ENCODE data around the gene ST6GALNAC5.

The ST6GALNAC5 gene

DNA sequence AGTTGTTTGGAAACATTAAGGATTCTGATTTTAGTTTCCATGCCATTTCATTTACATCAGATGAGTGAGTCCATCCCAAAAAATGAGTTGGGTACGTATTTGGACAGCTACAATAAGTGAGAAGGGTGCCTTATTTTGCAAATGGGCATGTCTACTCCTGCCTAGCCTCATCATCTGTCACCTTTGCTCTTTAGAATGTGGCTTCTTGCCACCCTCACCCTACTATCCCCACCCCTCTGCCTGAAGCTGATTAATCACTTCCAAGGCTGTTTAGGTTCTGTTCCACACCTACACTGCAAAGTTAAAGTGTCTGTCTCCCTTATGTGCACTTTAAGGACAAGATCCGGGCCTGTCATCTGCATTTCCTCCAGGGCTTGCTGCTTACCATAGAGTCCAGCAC is 61.2 kb downstream of the ST6GALNAC5 start:
- H3K4me3 ChIP-seq (ENCODE audit: low read depth, low read length): no peak overlapping the region
- DNase-seq (ENCODE audit: low read depth): no peak

DNA sequence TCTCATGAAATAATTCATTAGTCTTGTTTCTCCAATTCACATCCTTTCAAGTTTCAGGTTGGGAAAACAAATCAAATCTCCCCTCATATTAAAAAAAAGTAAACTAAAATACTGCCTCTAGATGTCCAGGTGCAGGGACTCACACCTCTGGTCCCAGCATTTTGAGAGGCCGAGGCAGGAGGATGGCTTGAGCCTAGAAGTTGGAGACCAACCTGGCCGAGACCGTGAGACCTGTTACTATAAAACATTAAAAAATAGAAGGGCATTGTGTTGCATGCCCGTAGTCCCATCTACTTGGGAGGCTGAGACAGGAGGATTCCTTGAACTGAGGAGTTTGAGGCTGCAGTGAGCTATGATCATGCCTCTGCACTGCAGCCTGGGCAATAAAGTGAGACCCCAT is 61.9 kb downstream of the ST6GALNAC5 start:
- no peak overlapping the region for H3K4me3 ChIP-seq (ENCODE audit: low read depth, low read length)
- DNase-seq (ENCODE audit: low read depth): no peak

DNA sequence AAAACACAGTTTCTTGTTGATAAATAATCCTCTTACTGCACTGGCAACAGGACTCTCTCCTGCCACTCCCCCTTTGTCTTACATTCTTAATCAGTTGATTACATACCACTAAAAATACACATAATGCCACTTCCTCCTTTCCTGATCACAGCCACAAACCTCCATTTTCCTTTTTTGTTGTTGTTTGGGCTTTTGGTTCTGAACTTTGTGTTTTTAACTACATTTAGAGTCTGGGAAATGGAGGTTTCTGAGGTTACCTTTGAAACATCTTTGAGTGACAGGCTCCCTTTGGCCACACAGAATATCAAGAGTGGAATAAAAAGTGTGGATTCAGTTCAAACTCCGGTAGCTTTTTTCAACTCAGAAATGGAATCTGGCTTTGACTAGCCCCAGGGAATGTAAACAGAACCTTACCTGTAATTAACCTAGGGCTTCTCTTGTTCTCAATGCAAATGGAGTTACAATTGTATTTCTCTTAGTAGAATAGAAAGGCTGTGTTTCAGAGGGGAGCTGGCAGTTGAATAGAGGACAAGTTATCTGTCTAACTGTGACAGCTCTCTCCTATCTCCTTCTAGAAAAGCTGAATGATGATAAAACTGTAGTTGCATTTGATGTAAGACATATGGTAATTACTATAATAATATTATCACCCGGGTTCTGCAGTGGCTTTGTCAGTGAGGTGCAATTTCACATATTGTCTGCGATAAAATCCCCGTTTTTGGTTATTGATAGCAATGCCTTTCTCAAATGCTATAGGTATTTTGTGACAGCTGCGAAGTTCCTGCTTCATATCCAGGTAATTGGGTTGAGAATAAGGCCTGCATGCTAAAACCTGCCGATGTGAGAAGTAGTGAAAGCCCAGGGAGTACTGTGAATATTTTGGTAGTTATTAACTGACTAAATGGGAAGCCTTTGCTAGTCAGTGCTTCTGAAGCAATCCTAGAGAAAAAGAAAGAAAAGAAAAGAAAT is 66.9 kb downstream of the ST6GALNAC5 start:
- no peak for DNase-seq (ENCODE audit: low read depth)
- no peak overlapping the region for H3K4me3 ChIP-seq (ENCODE audit: low read depth, low read length)

DNA sequence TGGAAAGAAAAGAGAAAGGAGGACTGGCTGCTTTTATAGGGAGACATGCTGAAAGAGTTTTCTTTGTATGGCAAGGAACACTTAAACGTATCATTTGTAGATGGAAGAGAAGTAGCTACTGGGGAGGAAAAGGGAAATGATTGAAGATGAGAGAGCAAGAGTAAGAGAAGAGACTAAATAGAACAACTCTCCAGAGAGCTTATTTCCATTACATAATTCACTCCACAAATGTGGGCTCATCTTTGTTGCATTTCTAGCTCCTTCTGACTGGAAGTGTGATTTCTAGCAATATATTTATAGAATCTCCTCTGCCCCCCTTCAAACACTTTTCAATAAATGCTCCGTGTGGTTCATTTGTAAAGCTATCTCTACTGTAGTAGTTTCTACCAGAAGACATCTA is 71.0 kb downstream of the ST6GALNAC5 start:
- DNase-seq (ENCODE audit: low read depth): no peak
- no peak overlapping the region for H3K4me3 ChIP-seq (ENCODE audit: low read depth, low read length)

DNA sequence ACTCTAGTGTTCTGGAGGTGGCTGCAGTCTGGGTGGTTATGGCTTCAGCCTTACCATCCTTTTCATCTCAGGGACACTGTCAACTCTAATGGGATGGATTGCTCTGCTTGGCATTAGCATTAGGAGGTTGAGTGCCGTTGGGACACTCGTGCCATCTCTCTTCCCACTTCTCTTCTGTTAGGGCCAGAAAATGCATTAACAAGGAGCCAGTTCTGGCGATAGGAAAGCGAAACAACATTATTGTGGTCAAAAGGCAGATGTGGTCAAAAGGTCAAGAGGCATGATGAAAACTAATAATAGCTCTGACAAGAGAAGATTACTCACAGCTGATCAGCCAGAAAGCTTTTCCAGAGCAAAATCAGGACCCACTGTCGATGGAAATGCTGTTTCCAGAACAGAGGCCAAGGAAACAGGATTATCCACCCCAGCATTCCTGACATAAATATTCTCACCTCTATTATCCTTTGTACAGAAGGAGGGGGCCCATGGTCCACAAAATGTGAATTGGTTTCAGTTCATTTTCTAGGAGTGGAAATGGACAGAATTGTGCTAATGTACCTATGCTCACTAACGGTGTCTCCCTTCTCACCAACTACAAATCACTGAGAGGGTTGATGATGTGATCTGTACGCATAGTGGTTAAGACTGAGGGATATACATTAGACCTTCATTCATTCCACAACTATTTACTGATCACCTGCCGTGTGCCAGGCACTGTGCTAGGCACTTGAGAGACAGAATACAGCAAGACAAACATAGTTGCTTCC is 72.0 kb downstream of the ST6GALNAC5 start:
- peak; percentile 61 for DNase-seq (ENCODE audit: low read depth)
- no peak overlapping the region for H3K4me3 ChIP-seq (ENCODE audit: low read depth, low read length)

DNA sequence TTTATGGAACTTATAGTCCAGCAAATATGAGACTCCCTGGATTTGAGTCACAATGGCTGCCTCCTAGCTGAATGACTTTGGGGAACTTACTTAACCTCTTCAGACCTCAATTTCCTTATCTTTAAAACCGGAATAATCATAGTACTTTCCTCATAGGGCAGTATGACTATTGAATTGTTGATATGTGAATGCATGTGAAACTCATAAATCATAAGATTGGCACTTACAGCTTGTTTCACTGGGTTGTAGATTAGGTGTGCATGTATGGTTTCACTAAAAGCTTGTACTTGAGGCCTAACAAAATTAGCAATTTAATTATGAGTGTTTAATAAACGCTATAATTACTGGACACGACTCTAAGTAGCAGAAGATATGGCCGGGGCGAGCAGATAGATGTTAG is 72.5 kb downstream of the ST6GALNAC5 start:
- H3K4me3 ChIP-seq (ENCODE audit: low read depth, low read length): no peak overlapping the region
- no peak for DNase-seq (ENCODE audit: low read depth)

DNA sequence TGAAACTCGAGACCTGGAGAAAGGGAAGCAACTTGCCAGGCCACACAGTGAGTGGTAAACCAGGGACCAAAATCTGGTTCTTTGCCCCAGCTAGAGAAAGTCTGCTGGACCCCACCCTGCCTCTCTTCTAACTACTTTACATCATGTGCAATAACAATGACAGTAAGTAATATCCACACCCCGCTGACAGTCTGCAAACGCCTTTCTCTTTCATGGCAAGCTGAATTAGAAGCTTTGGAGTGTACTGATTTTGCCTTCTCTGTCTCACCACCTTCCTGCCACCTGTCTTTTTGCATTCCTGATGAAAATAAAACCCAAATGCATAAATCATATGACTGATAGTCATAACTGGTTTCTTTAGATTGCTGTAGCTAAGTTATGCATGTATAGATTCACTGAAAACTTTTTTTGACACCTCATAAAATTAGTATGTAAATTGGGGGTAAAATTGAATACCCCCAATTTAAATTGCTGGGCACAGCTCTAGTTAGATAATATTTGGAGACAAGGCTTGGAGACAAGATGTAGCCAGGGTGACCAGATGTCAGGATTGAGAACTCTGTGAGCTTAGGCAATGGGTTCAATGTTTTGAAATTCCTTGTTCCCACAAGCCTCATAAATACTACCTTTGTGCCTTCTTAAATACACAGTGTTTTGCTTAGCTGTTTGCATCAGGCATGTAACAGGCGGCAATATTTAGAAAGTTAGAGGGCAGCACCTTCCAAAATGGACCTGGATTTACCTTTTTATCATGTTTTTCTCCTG is 73.5 kb downstream of the ST6GALNAC5 start:
- DNase-seq (ENCODE audit: low read depth): no peak
- H3K4me3 ChIP-seq (ENCODE audit: low read depth, low read length): no peak overlapping the region

DNA sequence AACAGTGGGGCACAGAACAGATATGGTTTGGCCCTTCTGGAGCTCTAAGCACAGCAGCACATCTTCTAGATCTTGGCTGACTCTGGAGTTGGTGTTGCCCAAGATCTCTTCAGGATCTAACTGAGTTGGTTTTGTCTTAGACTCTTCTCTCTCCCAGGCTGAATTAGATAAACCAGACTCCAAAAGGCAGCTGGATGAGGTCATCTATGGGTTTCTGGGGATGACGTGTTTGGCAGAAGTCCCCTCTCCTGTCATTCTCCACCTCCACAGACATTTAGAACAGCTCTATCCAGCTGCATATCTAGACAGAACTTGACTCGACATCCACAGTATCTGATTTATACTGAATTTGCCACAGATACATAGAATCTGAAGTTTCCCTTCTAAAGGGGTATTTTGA is 75.3 kb downstream of the ST6GALNAC5 start:
- peak; percentile 64 for DNase-seq (ENCODE audit: low read depth)
- H3K4me3 ChIP-seq (ENCODE audit: low read depth, low read length): no peak overlapping the region

DNA sequence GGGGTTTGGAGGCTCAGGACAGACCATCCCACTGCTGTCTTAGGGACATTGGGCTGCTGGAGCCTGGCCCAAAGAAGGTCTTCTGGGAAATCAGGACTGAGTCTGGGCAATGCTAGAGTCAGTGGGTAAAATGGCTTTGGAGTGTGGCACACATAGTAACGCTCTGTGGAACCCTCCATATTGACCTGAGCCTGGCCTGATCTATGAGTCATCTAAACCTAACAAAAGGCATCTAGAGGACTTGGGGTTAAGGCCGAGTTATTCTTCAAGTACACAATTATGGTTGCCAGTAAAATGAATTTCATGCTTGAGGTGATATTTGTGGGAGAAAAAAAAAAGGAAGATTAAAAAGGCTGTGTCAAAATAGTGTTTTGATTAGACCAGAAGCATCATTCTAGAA is 77.7 kb downstream of the ST6GALNAC5 start:
- no peak for DNase-seq (ENCODE audit: low read depth)
- H3K4me3 ChIP-seq (ENCODE audit: low read depth, low read length): no peak overlapping the region

DNA sequence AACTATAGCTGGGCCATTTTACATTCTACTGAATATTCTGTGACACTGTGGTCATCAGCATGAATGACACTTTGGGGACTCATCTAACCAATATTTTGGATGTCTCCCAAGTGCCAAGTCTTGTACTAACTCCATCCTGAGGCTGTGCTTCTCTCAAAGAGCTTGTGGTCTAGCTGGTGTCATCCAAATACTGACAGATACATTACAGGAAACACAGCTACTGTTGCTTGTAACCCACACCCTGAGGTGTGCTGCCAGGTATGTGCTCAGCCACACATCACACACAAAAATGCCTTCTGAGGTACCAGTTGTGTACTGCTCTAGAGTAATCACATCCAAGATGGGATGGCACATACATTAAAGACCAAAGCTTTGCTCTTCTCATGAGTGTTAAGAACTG is 81.6 kb downstream of the ST6GALNAC5 start:
- no peak overlapping the region for H3K4me3 ChIP-seq (ENCODE audit: low read depth, low read length)

DNA sequence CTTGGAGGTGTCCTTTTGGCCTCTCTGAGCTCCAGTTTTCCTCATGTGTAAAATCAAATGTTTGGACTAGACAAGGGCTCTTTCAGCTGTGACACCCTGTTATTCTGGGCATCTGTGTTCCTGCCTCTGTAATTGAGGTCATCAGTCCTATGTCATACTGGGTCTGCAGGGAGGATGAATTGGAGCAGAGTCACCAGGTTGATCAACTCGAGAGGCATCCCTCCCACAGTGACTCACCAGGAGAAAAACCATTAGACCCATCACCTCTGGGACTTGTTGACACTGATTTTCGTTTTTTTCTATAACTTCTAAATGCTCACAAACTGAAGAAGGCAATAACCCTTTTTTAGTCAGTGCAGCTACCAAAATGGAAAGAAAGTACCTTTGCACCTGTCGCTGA is 82.2 kb downstream of the ST6GALNAC5 start:
- H3K4me3 ChIP-seq (ENCODE audit: low read depth, low read length): no peak overlapping the region
- peak; percentile 63 for DNase-seq (ENCODE audit: low read depth)

More for the DNA sequence above, 81.6 kb downstream of the ST6GALNAC5 start:
- DNase-seq (ENCODE audit: low read depth): no peak

DNA sequence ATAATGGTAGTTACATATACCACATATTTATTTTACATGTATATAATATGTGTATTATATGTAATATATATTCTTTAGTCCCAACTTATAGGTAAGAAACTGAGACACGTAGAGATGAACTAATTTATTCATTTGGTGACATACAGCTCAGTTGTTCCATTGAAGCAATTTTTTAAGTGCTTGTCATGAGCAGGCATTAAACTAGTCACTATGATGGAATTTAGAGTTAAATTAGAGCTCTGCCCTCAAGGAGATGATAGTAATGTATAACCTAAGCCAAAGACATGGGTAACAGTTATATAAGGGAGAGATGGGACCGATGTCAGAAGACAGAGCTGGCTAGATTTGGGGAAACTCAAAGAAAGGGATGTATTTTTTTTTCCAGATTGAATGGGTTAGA is 83.0 kb downstream of the ST6GALNAC5 start:
- no peak for DNase-seq (ENCODE audit: low read depth)
- no peak overlapping the region for H3K4me3 ChIP-seq (ENCODE audit: low read depth, low read length)

DNA sequence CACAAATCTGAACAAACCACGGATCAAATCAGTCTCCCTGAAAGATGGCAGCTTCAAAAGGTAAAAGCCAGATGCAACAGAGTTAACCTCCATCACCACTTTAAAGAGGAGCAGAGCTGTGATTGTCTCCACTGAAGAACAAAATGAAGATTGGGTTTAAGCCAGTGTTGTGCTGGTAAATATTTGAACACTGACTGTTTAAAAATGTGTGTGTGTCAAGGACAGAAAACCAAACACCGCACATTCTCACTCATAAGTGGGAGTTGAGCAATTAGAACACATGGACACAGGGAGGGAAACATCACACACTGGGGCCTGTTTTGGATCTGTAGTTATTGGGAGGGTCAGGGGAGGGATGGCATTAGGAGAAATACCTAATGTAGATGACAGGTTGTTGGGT is 83.9 kb downstream of the ST6GALNAC5 start:
- DNase-seq (ENCODE audit: low read depth): no peak

DNA sequence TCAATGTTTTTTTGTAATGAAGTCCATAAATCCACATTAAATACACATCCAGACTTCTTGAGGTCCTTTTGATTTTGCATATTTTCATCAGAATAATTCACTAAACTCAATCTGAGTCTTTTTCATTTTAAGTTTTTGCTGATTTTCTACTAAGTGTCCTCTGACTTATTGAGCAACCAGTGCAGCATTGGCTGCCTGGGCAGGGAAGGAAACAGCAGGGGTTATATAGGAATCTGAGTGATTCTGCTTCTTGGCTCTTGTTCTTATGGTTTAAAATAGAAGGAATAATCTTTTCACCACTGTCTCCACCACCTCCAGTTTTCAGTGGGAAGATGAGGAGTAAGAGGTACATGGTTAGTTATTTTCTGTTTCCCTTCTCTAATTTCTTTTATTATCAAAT is 88.4 kb downstream of the ST6GALNAC5 start:
- H3K4me3 ChIP-seq (ENCODE audit: low read depth, low read length): no peak overlapping the region
- no peak for DNase-seq (ENCODE audit: low read depth)

More for the DNA sequence above, 83.9 kb downstream of the ST6GALNAC5 start:
- H3K4me3 ChIP-seq (ENCODE audit: low read depth, low read length): no peak overlapping the region

DNA sequence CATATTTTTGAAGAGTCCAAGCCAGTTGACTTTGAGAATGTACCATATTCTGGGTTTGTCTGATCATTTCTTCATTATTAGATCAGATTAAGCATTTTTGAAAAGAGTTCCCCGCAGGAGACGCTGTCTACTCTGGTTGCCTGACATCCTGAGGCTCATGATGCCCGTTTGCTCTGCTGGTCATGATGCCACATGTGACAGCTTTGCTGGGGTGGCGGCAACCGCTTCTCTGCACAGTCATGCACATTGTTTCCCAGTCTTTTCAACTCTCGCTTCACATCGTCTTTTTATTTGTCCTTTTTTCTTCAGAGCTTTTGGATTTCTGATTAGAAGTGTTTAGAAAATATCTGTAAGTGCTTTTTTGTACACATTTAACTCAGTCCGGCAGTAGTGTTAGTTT is 90.7 kb downstream of the ST6GALNAC5 start:
- no peak for DNase-seq (ENCODE audit: low read depth)
- H3K4me3 ChIP-seq (ENCODE audit: low read depth, low read length): no peak overlapping the region

DNA sequence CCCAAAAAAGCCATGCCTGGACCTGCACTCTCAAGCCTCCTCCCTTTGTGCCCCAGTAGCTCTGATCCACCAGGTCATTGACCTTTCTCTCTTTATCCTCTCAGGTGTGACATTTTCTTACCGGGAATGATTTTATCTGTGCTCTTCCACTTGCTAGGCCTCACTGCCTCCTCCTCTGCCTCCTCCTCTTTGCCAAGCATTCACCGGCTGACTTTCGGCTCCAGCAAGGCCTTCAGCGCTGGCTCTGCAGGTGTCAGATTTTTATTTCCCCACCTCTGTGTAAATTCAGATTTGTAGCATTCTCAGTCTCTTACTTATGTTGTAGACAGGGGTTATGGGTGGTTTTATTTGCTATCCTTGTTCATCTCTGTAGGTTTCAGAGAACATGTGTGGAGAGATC is 91.5 kb downstream of the ST6GALNAC5 start:
- H3K4me3 ChIP-seq (ENCODE audit: low read depth, low read length): no peak overlapping the region
- DNase-seq (ENCODE audit: low read depth): no peak

DNA sequence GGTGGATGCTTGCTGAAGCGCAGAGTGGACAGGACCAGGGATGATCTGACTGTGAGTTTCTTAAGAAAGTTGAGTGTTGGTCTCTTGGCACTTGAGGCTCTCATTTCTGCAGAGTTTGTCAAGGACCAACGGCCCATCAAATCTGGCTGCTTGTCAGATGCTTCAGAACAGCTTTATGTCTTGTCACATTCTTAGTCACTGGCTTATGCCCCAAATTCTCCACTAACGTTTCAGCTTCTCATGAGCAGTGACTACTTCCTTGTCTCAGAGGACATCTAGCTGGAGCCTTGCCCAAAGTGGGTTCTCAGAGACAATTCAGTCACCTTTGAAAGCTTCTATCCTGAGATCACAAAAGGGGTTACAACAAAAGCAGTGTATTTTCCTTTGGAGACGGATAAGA is 92.3 kb downstream of the ST6GALNAC5 start:
- no peak for DNase-seq (ENCODE audit: low read depth)

DNA sequence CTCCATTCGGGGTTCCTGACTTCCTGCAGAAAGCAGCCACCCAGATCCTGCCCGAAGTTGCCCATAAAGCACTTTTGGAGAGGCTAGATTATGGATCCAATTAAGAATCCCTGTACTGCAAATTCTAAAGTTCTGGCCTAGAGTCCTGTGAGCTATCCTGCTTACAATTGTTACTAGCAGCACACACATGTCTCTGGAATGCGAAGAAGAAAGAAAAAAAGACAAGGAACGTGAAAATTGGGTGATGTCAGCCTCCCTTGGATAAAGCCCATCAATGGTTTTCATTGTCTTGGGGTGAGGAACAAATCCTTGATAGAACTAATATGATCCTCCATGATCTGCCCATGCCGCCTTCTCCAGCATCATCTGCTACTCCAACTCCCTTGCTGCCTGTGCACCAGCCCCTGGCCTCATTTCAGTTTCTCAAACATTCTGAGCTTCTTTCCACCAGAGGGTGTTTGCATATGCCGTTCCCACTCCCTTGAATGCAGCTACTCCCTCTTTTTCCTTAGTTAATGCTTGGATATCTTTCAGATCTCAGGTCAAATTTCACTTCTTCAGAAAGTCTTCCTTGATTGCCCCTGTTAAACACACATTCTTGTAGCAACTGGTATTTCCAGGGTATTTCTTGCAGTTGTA is 94.0 kb downstream of the ST6GALNAC5 start:
- DNase-seq (ENCODE audit: low read depth): no peak
- H3K4me3 ChIP-seq (ENCODE audit: low read depth, low read length): no peak overlapping the region

More for the DNA sequence above, 92.3 kb downstream of the ST6GALNAC5 start:
- H3K4me3 ChIP-seq (ENCODE audit: low read depth, low read length): no peak overlapping the region

DNA sequence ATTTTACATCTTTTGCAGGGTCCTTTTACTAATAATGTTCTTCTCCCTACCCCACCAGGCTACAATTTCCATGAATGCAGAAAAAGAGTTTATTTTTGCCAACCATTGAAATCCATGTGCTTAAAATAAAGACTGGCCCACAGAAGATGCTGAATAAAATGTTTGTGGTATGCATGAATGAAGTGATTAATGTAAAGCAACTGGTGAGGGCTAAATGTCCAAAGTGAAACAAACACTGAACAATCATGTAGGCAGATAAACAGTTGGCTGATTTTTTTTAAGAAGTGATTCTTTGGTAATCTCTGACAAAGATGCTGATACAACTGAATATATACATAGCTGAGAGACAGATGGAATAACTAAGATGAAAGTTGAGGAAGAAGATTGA is 94.5 kb downstream of the ST6GALNAC5 start:
- DNase-seq (ENCODE audit: low read depth): no peak
- H3K4me3 ChIP-seq (ENCODE audit: low read depth, low read length): no peak overlapping the region
